Kidney glomerular epithelial cell (primary cell): ENCODE results near the gene LZTFL1.
"Not testable (repeated sequence)": the region's sequence is repeated elsewhere in the genome, so short reads cannot be mapped to it uniquely, and the experiment has no call there.

Source experiments
- DNase-seq: peaks from one replicate; lab custom pipeline; 2025; lab: John Stamatoyannopoulos, UW

The LZTFL1 gene

DNA sequence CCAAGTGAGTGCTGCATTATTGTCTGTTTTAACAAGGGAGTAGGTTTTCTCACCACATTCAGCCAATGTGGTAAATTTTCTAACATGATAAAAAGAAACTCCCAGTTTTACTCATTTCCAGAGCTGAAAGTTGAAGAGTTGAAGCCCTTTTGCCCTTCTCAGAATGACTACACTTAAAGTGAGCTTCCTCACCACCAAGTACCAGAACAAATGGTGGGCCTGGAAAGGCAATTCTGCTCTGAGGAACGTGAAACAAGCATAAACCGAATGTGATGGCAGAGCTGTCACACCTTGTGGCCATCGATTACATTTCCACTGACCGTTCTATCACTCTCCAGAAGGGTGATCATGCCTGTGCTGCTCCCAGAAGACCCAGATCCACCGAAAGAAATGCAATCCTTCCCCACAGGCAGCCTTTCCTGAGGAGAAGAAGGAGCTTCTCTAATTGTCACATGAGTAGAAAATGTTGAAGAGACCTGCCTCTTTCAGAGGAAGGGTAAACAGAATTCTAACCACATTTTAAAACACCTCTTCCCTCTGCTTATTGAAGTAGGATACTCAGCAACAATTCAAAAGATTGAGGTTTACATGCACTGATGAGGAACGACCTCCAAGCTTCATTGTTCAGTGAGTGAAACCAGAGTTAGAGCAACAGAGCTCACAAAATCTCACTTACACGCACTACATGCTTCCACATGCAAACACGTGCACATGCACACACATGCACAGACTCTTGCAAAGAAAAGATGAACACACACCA is 23.0 kb upstream of the LZTFL1 start:
- DNase-seq, result no peak

DNA sequence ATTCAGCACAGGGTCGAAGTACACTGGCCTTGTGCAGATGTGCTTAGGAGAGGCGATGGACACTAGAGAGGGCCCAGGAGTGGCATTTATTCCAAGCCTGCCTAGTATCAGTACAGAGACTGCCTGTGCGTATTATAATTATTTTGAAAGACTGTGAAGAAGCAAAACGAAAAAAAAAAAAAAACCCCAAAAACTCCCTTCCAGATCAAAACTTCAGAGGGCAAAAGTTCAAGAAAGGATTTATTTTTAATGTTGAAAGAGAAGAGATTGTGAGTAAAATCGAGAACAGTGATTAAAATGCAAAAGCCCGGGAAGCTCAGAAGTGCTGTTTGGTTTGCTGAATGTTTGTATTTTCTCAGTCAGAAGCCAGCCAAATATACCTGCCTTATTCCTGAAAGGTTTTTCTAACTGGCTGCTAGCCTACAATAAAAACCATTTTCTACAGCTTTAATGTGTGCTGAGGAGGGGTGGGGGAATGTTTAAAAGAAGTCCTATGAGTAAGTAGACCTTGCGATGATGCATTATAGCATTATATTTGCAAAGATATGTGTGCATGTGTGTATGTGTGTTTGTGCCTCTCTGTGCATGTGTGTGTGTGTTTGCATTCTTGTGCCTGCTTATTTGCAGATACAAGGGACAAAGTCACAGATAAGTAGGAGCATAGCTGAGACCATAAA is 19.3 kb upstream of the LZTFL1 start:
- no peak for DNase-seq

DNA sequence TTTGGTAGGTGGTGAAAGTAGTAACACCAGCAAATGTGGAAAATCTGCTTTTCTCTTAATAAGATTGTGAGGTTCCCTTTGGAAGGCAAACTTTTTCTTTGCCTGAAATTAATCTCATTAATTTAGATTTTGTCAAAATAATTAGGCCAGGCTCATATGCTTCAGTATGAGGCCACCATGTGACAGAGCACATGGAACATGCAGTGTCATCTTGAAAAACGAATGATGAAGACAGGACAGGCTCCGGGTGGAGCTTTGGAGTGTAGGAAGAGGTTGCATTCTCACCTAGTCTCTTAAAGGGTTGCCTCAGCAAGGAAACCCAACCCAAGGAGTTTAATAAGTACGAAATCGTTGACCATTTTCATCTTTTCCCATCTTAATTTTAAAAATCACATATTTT is 18.6 kb upstream of the LZTFL1 start:
- DNase-seq, result no peak

DNA sequence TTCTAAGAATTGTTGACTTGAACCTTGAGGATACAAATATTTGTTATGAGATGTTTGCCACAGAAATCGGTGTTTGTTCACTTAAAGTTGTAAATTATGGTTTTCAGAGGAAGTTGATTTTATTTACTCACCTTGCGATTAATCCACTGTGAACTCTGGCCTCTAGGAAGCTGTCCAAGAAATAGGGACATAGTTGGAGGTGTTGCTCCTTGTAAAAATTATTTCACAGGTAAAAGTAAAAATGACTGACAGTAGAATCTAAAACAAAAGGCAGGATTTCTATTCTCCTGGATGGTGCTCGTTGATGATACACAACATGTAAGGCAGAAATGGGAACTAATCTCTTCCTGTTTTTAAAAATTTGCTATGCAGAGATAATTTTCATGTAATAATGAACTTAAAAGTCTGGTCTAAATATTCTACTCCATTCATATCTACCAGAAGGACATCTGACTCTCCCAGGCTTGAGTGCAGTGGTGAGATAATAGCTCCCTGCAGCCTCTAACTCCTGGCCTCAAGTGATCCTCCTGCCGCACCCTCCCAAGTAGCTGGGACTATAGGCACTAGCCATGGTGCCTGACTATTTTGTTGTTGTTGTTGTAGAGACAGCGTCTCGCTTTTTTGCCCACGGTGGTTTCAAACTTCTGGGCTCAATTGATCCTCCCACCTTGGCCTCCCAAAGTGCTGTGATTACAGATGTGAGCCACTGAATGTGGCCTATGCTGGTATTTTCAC is 17.1 kb upstream of the LZTFL1 start:
- no peak for DNase-seq

DNA sequence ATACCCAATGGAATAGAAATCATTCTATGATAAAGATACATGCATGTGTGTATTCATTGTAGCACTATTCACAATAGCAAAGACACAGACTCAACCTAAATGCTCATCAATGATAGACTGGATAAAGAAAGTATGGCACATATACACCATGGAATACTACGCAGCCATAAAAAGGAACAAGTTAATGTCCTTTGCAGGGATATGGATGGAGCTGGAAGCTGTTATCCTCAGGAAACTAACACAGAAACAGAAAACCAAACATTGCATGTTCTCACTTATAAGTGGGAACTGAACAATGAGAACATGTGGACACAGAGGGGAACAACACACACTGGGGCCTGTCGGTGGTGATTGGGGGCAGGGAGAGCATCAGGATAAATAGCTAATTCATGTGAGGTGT is 15.1 kb upstream of the LZTFL1 start:
- DNase-seq, result not testable (repeated sequence)

DNA sequence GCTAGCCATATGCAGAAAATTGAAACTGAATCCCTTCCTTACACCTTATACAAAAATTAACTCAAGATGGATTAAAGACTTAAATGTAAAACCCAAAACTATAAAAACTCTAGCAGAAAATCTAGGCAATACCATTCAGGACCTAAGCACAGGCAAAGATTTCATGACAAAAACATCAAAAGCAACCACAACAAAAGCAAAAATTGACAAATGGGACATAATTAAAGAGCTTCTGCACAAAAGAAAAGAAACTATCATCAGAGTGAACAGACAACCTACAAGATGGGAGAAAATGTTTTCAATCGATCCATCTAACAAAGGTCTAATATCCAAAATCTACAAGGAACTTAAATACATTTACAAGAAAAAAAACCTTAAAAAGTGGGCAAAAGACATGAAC is 14.4 kb upstream of the LZTFL1 start:
- not testable (repeated sequence) for DNase-seq

DNA sequence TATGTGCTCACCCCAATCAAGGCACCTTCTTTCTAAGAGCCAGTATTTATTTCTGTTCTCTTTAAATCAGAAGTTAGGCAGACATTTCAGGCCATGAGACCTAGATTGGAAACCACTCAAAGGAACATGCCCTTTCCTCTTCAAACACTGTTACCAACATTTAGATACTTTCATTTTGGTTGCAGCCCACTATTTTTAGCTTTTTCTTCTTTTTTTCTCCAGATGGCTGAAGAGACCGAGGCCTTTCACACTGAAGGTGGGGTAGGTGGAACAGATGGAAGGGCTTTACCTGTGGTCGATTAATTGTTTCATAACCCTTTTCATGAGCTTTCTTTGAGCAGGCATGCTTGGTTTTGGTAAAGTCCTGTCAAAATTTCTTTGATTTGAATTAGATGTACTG is 10.9 kb upstream of the LZTFL1 start:
- no peak for DNase-seq

DNA sequence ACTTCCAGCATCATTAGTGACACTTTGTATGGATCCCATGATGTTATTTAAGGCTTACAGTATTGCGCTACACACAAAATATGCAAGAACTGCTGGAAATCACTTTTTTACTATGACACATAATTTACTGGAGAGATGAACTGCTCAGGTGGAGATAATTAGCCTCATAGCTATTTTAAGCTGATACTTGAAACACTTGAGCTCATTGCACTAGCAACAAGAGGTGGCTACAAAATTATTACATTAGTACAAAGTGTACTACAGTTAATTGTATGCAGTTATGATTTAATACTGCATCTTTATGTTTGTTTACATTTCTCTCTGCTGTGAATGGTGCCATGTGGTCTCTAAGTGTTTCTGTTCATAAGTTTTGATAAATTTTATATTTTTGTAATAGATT is 6.5 kb upstream of the LZTFL1 start:
- no peak for DNase-seq

DNA sequence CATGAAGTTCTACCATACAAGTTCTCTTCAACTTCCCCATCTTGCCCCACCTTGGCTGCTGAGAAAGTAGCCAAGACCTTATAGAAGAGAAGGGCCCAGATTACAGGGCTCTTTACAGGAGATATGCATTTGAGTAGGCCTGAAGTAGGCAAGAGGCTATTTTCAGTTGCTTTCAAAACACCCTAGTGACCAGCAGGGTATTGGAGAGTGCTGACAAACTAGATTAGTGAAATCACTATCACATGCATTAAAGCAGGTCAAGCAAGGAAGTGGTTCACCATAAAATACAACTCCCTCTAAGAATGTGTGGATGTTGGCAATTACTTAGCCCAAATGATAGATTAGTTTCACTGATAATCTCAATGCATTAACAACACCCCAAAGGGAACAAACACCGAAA is 2.7 kb upstream of the LZTFL1 start:
- no peak for DNase-seq

DNA sequence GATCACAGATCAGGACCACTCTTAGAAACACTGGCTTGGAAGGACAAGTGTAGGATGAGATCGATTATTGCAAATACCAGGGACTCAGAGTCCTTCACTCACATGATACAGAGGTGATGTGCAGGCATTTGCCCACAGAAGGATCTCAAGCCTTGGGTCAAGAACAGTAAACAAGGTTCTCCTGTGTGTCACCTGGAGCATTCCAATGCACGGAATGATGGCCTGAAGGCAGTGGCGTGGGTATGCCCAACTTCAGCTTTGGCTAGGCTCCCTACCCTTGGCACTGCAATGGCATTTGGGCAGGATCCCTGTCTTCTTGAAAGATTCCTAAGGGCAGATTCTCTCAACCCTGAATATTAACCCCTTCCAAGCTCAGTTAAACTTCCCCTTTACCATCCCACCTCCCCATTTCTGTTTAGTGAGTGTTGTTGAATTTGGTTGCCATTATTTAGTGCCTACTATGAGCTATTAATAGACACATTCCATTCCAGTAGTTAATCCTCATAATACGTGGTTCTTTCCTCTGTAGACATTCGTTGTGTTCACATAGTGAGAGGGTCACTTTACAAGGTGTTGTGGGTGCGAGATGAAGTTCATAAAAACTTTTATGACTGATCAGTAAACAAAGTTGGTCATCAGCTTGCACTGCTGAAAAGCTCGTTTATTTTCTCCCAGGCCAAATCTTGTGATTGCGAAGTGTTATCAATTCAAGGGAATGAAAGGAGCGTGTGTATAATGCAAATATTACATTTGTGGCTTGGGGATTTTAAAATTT is 1.1 kb upstream of the LZTFL1 start:
- no peak for DNase-seq

DNA sequence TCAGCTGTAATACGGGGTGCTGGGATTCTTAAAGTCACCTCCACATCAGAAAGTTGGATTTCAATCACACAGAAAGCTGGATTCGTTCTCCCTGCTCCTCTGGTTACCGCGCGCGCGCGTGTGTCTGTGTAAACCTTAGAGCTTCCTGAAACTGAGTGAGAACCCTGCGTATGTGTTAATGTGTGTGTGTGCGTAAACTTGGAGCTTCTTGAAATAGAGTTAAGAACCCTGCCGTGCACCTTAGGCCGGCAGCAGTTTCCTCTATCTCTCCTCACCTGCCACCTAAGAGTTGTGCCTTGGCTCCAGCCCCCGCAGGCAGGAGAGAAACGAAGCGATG is 531 bp downstream of the LZTFL1 start:
- no peak for DNase-seq

DNA sequence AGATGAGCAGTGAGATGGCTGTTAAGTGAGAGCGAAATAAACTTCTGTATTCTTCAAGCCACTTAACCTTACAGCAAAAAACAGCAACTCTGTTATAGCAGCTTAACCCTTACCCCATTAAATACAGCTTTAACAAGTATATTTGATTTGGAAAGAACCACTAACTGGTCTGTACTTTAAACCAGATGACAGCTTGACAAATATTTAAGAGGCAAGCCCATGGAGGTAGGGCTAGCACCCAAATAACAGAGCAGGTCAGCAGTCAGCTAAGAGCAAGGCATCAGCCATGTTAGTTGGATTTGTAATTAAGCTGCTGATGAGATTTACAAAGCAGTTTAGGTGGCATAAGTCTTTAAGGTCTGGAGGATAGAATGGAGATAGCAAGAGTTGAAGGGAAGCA is 3.5 kb downstream of the LZTFL1 start:
- no peak for DNase-seq

DNA sequence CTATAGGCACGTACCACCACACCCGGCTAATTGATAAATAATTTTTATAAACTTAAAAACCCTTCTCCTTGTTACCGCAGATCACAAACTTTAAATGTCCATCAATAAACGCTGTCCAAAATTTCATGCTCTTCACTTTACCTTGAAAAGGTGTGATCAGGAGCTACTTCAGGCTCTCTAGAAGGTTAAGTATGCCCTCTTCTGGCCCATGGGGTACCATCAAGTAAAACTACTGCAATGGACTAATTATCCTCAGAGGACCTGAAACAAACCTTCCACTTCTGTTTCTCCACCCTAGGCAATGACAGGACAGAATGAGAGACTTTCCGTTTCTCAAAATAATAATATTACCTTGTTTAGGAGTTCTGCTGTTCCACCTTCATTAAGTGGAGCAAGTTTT is 9.2 kb downstream of the LZTFL1 start:
- DNase-seq, result peak; percentile 7

DNA sequence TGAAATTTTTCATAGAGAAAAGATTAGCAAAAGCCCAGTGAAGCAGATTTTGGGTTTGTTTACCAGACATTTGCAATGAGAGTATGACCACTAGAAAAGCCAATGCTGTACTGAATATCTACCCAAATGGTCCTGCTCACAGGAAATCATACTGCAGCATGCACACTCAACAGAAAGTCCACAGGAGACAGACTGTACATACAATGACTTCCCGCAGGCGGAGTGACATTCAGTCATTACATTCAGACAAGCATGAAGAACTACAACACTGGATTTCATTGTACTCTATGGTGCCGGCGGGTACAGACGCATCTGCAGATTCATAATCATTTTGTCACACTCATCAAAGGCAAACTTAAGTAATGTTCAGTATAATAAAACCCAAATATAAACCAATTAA is 11.8 kb downstream of the LZTFL1 start:
- DNase-seq, result no peak

DNA sequence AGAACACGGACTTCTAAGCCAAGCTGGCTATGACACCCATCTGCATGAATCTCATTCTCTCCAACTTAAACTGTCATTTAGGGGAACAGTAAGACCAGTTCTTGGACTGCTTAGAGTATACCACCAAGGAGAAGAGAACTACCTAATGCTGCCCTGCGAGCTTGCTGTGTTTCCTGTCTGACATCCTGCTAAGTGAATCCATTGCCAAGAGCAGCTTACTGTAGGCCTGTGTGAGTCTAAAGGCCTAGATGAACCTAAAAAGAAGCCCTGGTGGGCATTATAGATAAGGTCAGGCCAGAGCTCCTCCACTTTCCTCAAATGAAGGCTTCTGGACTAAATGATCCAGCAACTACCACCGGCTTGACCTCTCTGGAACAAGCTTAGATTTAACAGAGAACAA is 15.0 kb downstream of the LZTFL1 start:
- no peak for DNase-seq

DNA sequence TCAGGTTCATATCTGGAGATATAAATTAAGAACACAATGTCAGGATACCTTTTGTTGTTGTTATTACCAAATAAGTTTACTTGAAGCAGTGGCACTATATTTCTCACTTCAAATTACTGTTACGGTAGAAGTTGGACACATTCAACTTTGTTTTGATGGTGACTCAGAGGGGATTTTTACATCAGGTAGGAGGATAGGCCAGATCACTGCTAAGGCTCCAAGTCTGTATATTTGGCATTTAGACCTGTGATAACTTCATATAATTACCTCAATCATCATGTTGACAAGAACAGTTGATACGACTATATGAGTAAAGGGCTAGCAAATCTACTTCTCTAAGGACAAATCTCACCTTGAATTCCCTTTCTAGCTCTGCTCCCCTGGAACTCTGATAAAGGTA is 15.6 kb downstream of the LZTFL1 start:
- DNase-seq, result peak; percentile 56

DNA sequence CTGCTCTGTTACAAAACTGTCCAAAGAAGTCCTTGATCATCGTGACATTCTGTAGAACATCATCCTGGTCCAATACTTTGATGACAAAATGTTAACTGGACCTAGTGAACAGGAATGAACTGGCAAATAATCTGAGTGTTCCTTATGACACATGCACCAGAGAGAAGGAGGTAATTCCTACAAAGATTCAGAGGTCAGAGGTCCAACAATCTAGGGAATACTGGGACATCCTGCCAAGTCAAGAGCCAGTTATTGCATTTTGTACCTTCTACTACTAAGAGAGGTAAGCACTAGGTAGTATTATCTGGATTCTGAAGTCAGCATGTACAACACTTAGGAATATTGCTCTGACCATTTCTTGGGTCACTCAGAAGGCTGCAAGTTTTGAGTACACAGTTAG is 20.8 kb downstream of the LZTFL1 start:
- no peak for DNase-seq

DNA sequence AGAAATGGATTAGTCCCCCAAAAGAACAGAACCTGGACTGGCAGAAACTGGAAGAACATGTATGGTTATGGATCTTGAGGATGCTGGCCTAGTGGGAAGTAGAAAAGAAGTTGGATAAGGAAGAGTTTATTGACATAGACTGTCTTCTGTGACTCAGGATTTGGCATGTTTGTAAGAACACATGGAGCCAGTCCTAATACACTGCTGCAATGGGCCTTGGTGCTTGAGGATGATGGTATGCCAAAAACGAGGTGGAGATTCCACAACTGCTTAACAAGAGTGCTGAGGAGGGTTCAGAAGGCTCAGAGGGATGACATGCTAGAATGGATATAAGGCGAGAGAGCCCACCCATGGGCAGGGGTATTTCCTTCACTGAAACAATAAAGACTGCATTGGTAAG is 22.4 kb downstream of the LZTFL1 start:
- no peak for DNase-seq

DNA sequence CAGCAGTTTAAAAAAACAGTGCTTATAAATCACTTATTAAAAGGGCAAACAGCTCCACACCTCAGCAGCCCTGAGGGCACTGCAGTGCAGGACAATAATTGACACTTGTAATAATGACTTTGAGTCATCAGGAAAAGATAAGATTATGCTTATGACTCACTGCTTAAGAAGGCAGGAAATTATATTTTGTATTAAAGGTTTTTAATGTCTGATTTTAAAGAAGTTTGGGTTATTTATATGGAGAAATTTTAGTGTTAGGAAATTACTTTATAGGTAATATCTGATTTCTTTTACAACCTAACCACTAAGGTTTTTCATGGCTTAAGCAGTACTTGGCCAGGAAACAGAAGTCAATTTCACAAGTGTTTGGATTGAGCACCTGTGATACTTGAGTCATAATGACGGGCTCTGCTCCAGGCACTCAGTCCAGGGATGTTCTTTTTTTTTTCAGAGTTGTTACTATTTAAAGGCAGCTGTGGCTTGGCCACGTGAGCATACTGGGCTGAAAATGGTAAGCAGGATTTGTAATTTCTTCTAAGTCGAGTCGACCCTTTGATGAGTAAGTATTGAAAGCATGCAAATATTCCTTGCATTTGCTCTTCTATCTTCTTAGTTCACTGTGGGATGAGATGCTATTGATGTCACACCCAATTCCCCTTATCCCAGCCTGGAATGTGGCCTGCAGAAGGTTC is 23.9 kb downstream of the LZTFL1 start:
- peak; percentile 96 for DNase-seq

DNA sequence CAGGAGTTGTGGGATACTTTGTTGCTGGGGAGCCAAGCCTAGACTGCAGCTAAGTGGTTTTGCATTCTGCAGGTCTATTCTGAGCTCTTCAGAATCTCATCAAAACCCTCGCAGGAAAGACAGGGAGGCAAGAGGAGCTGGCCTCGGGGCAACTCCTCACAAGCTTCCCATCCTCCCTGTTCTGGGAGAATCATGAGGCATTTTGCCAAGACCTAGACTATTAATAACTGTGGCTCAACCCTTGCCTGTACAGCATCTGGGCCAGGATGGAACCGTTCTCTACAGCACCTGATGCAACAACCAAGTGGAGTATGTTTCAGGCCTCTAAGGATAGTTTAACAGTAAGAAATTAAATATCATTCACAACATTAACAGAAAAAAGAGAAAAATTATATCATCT is 25.4 kb downstream of the LZTFL1 start:
- no peak for DNase-seq

DNA sequence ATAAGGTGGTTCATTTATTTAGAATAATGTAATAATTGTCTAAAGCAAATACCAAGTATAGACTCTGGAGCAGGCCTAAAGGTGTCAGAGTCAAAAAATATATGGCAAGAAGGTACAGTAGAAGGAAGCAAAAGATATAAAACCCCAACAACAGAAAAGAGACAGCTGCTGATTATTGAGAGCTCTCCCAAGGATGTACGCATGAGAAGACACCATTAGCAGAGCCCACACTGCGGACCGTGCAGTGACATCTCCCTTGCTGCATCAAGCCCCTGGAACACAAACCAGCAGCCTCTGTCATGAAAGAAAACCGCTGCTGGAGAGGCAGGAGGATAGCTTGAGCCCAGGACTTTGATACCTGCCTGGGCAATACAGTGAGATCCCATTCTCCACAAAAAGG is 27.6 kb downstream of the LZTFL1 start:
- DNase-seq, result no peak
